Gastroesophageal sphincter (tissue), 3 donors: ENCODE results near the gene SERPINE2.

Source experiments
- EP300 ChIP-seq: sonication (generic); formaldehyde crosslinking; IDR thresholded peaks from one replicate; pipeline ENCODE4 v1.6.1; 2017; ENCODE audit warnings: antibody characterized with exemption, mild to moderate bottlenecking
- POLR2AphosphoS5 ChIP-seq: sonication (generic); formaldehyde crosslinking; IDR thresholded peaks from one replicate; pipeline ENCODE4 v1.6.1; 2017; ENCODE audit warnings: antibody characterized with exemption
- TF ChIP-seq, protein P1 (sequence below), 4 experiments: fragments of 200-600 bp in 2 of 4; fragments of 450-650 bp in 2 of 4; sonication (generic) in 1 of 4; IDR thresholded peaks; one replicate each; pipeline ENCODE4 v1.5.1; 2017 to 2019; ENCODE audit warnings: antibody characterized with exemption in 4 of 4, mild to moderate bottlenecking in 2 of 4, moderate library complexity in 2 of 4

- TF ChIP-seq EP300 (no peak), POLR2AphosphoS5 (no peak)
- TF ChIP-seq, protein P1, sequence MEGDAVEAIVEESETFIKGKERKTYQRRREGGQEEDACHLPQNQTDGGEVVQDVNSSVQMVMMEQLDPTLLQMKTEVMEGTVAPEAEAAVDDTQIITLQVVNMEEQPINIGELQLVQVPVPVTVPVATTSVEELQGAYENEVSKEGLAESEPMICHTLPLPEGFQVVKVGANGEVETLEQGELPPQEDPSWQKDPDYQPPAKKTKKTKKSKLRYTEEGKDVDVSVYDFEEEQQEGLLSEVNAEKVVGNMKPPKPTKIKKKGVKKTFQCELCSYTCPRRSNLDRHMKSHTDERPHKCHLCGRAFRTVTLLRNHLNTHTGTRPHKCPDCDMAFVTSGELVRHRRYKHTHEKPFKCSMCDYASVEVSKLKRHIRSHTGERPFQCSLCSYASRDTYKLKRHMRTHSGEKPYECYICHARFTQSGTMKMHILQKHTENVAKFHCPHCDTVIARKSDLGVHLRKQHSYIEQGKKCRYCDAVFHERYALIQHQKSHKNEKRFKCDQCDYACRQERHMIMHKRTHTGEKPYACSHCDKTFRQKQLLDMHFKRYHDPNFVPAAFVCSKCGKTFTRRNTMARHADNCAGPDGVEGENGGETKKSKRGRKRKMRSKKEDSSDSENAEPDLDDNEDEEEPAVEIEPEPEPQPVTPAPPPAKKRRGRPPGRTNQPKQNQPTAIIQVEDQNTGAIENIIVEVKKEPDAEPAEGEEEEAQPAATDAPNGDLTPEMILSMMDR (IDR thresholded peaks at IDR 0.05), result no peak
Measured at GRCh38 chr2:223976635-223977226, 62.4 kb downstream of the SERPINE2 start.
